H1 (cell line): Measurements from ENCODE around the gene TCF21. TPM values are rescaled to one million over a fixed set of nuclear protein-coding genes. Genes with fewer than 3 reads are reported as not detected.
A peak's percentile ranks its signal among the peaks of the same experiment; 100 is the strongest.

Experiments
- CTCF ChIA-PET: fragments of 300-600 bp; sonication (Branson Sonifier 250); formaldehyde crosslinking; loops from one replicate; lab custom pipeline; 2021; ENCODE audit not compliant: partially characterized antibody; lab: Charles Lee
- POLR2A ChIA-PET: fragments of 300-600 bp; sonication (Branson Sonifier 250); formaldehyde crosslinking; loops from one replicate; lab custom pipeline; 2021; ENCODE audit warnings: inconsistent platforms; ENCODE audit not compliant: partially characterized antibody; lab: Charles Lee
- DNase-seq, 2 experiments: peaks; one replicate each; pipeline versions ENCODE4 v3.0.0 to v3.0.0-alpha.2; 2010 to 2022; ENCODE audit warnings: low spot score in 2 of 2, low read depth in 1 of 2, mixed read lengths in 1 of 2
- FAIRE-seq: peaks from 2 replicates; lab custom pipeline; 2011; peaks lifted over from hg19 to GRCh38; lab: Jason Lieb, UNC
- H2AFZ ChIP-seq: 2 replicates; pipeline ENCODE4 v1.8.1; 2012; ENCODE audit warnings: low read length, inconsistent platforms
- H2AK5ac ChIP-seq: 2 replicates; pipeline ENCODE4 v1.6.1; 2013; ENCODE audit warnings: low read depth, low read length
- H2BK120ac ChIP-seq: replicated peaks from 2 replicates; pipeline ENCODE3; 2013; ENCODE audit warnings: low read depth, low read length, inconsistent platforms
- H2BK12ac ChIP-seq: 2 replicates; pipeline ENCODE4 v1.6.1; 2013; ENCODE audit warnings: low read depth, low read length
- H2BK15ac ChIP-seq: 2 replicates; pipeline ENCODE4 v1.6.1; 2013; ENCODE audit warnings: low read length
- H2BK20ac ChIP-seq: 2 replicates; pipeline ENCODE4 v1.6.1; 2013; ENCODE audit warnings: low read length
- H2BK5ac ChIP-seq: 2 replicates; pipeline ENCODE4 v1.6.1; 2013; ENCODE audit warnings: low read depth, low read length
- H3K14ac ChIP-seq: 2 replicates; pipeline ENCODE4 v1.6.1; 2013; ENCODE audit warnings: inconsistent platforms; ENCODE audit not compliant: insufficient read length
- H3K18ac ChIP-seq: 2 replicates; pipeline ENCODE4 v1.6.1; 2013; ENCODE audit warnings: low read length; ENCODE audit errors: extremely low read depth
- H3K23ac ChIP-seq: 2 replicates; pipeline ENCODE4 v1.6.1; 2013; ENCODE audit warnings: inconsistent platforms; ENCODE audit not compliant: insufficient read length
- H3K23me2 ChIP-seq: 2 replicates; pipeline ENCODE4 v1.6.1; 2013; ENCODE audit warnings: low read depth, low read length
- H3K27ac ChIP-seq: 2 replicates; pipeline ENCODE4 v1.6.1; 2011; ENCODE audit warnings: low read depth, low read length, inconsistent platforms
- H3K27me3 ChIP-seq, 4 experiments: replicated peaks in 1 of 4; 1 replicate in 1 of 4; 2 replicates in 3 of 4; pipeline versions ENCODE4 v1.6.1 to v1.8.1; 2011 to 2013; ENCODE audit warnings: low read length in 3 of 4, mild to moderate bottlenecking in 3 of 4, inconsistent platforms in 2 of 4, mixed read lengths in 2 of 4, moderate library complexity in 1 of 4; ENCODE audit not compliant: control insufficient read depth in 3 of 4, insufficient read depth in 3 of 4; ENCODE audit errors: extremely low read depth in 1 of 4
- H3K36me3 ChIP-seq, 4 experiments: 2 replicates each; pipeline versions ENCODE4 v1.6.1 to v1.8.1; 2011 to 2013; ENCODE audit warnings: mild to moderate bottlenecking in 4 of 4, low read length in 3 of 4, moderate library complexity in 2 of 4, control low read depth in 1 of 4, inconsistent platforms in 1 of 4; ENCODE audit not compliant: insufficient read depth in 4 of 4, control insufficient read depth in 2 of 4
- H3K4ac ChIP-seq: replicated peaks from 2 replicates; pipeline ENCODE3; 2013; ENCODE audit warnings: low read length, low read depth, mixed read lengths, inconsistent platforms; ENCODE audit not compliant: insufficient read length
- H3K4me1 ChIP-seq, 4 experiments: replicated peaks in 1 of 4; 1 replicate in 1 of 4; 2 replicates in 3 of 4; pipeline versions ENCODE4 v1.6.1 to v1.8.1; 2011 to 2013; ENCODE audit warnings: low read length in 3 of 4, inconsistent platforms in 2 of 4, mixed read lengths in 1 of 4; ENCODE audit not compliant: insufficient read depth in 4 of 4, control insufficient read depth in 3 of 4
- H3K4me2 ChIP-seq, 2 experiments: 2 replicates each; pipeline versions ENCODE4 v1.6.1 to v1.8.1; 2011 to 2013; ENCODE audit warnings: low read depth in 2 of 2, low read length in 2 of 2, control low read depth in 1 of 2, inconsistent platforms in 1 of 2, mild to moderate bottlenecking in 1 of 2; ENCODE audit not compliant: insufficient read depth in 1 of 2
- H3K4me3 ChIP-seq, 4 experiments: fragments of 200-600, 300-600 bp in 1 of 4; sonication (generic), shearing (Covaris generic), sonication (Bioruptor Twin) in 1 of 4; 2 replicates each; pipeline versions ENCODE4 v1.5.1 to v1.8.1; 2011 to 2016; ENCODE audit warnings: low read length in 4 of 4, low read depth in 3 of 4, control low read depth in 2 of 4, inconsistent platforms in 2 of 4, mild to moderate bottlenecking in 2 of 4, mixed read lengths in 1 of 4, moderate library complexity in 1 of 4; ENCODE audit not compliant: insufficient read depth in 2 of 4; ENCODE audit errors: extremely low read depth in 1 of 4
- H3K56ac ChIP-seq: replicated peaks from 2 replicates; pipeline ENCODE3; 2013; ENCODE audit warnings: low read depth, mild to moderate bottlenecking, mixed read lengths, low read length, inconsistent platforms; ENCODE audit not compliant: insufficient read length
- H3K79me1 ChIP-seq: 2 replicates; pipeline ENCODE4 v1.6.1; 2013; ENCODE audit warnings: low read depth, low read length, control low read depth
- H3K79me2 ChIP-seq, 2 experiments: 2 replicates each; pipeline versions ENCODE4 v1.6.1 to v1.8.1; 2012 to 2013; ENCODE audit warnings: low read length in 2 of 2, mild to moderate bottlenecking in 2 of 2, inconsistent platforms in 1 of 2; ENCODE audit not compliant: insufficient read depth in 2 of 2, control insufficient read depth in 1 of 2
- H3K9ac ChIP-seq, 4 experiments: replicated peaks in 1 of 4; 1 replicate in 1 of 4; 2 replicates in 3 of 4; pipeline versions ENCODE4 v1.6.1 to v1.8.1; 2011 to 2013; ENCODE audit warnings: low read depth in 3 of 4, low read length in 3 of 4, control low read depth in 2 of 4, mild to moderate bottlenecking in 2 of 4, moderate library complexity in 2 of 4, inconsistent platforms in 1 of 4; ENCODE audit errors: extremely low read depth in 1 of 4
- H3K9me3 ChIP-seq, 2 experiments: 2 replicates each; pipeline versions ENCODE4 v1.6.1 to v1.8.1; 2012 to 2013; ENCODE audit warnings: mild to moderate bottlenecking in 2 of 2, moderate library complexity in 2 of 2, control low read depth in 1 of 2, inconsistent platforms in 1 of 2, low read depth in 1 of 2, low read length in 1 of 2, mixed read lengths in 1 of 2; ENCODE audit not compliant: insufficient read depth in 2 of 2
- H4K20me1 ChIP-seq, 2 experiments: replicated peaks in 1 of 2; 2 replicates each; pipeline versions ENCODE3 to v1.8.1; 2011 to 2013; ENCODE audit warnings: inconsistent platforms in 2 of 2, low read length in 2 of 2, mild to moderate bottlenecking in 1 of 2; ENCODE audit not compliant: insufficient read depth in 2 of 2, control insufficient read depth in 1 of 2
- H4K5ac ChIP-seq: 2 replicates; pipeline ENCODE4 v1.6.1; 2013; ENCODE audit warnings: low read length, low read depth, mixed read lengths, inconsistent platforms; ENCODE audit not compliant: insufficient read length
- H4K8ac ChIP-seq: 2 replicates; pipeline ENCODE4 v1.8.0; 2013; ENCODE audit warnings: mild to moderate bottlenecking, moderate library complexity, low read length, inconsistent platforms; ENCODE audit not compliant: insufficient read depth; ENCODE audit errors: extremely low read depth
- H4K91ac ChIP-seq: replicated peaks from 2 replicates; pipeline ENCODE3; 2013; ENCODE audit warnings: low read length, mixed read lengths, inconsistent platforms; ENCODE audit not compliant: insufficient read length
- HDAC6 ChIP-seq: IDR thresholded peaks from one replicate; pipeline ENCODE4 v1.7.1; 2012; ENCODE audit warnings: low read depth, mild to moderate bottlenecking, inconsistent platforms, low read length, moderate library complexity
- RBBP5 ChIP-seq: IDR thresholded peaks from 2 replicates; pipeline ENCODE4 v1.7.1; 2012; ENCODE audit warnings: low read depth, mild to moderate bottlenecking, inconsistent platforms, low read length, moderate library complexity, borderline replicate concordance
- WGBS, 2 experiments: shearing (Covaris generic) in 1 of 2; methylation state at CpG; one replicate each; pipeline versions ENCODE4 v1.1.6 to v1.1.7; 2013 to 2015; ENCODE audit warnings: low lambda C conversion rate in 2 of 2, mixed read lengths in 2 of 2, inconsistent platforms in 1 of 2, low coverage in 1 of 2, missing lambda C conversion rate in 1 of 2; ENCODE audit not compliant: insufficient replicate concordance in 2 of 2, insufficient coverage in 1 of 2, insufficient read length in 1 of 2; ENCODE audit errors: extremely low coverage in 1 of 2, missing lambda C conversion rate in 1 of 2; 5-methylcytosine and 5-hydroxymethylcytosine counted together
- polyA plus RNA-seq, 7 experiments: library from polyadenylated mRNA; depleted of rRNA in 3 of 7; stranded (reverse) in 5 of 7; unstranded in 2 of 7; fragments of >200 nt in 5 of 7; fragments of 200-250 nt in 2 of 7; gene quantifications; 1 replicate in 5 of 7; 2 replicates in 1 of 7; 4 replicates in 1 of 7; pipeline versions ENCODE4 v1.2.1 to v1.2.3, GENCODE V29; 2011 to 2013; ENCODE audit warnings: missing spikeins in 2 of 7, mixed read lengths in 2 of 7
- total RNA-seq: library from RNA; stranded (reverse); fragmentation: NEBNext Ultra II Directional; extraction: Animal tissue kit (Norgen Biotek cat#: 25700); gene quantifications from 2 replicates; pipeline ENCODE4 v1.2.1, GENCODE V29; 2021

The TCF21 gene
- total and polyA plus RNA-seq, 2 of the 8 experiments (the other 6 are each of a cell fraction or from before 2014, with no cell fraction given), result 0.05 to 0.09 TPM

- Histone ChIP-seq H2BK20ac (no peak overlapping the region), H3K27me3 (peaks cover 2 to 34% (median 23%) of the 10 kb centered on the region in 4 experiments), H4K20me1 (no peaks in the 10 kb centered on the region), H2AK5ac (no peak overlapping the region), H2BK5ac (no peak overlapping the region), H3K4me3 (peak overlapping the region in 1 of 4 experiments; percentile 8; a peak in 1 of 8 replicates), H3K4me1 (peaks cover 0 to 9% (median 2%) of the 10 kb centered on the region in 4 experiments; a peak in 4 of 7 replicates), H3K18ac (no peak overlapping the region), H4K91ac (no peak overlapping the region), H3K23ac (no peak overlapping the region), H3K79me2 (no peaks in the 10 kb centered on the region), H4K8ac (no peak overlapping the region), H3K56ac (no peak overlapping the region), H3K9ac (no peak overlapping the region), H3K27ac (no peak overlapping the region), H3K36me3 (no peaks in the 10 kb centered on the region), H3K4ac (no peak overlapping the region), H2AFZ (no peak overlapping the region), H3K23me2 (peaks cover 9% of the 10 kb centered on the region), H2BK120ac (no peak overlapping the region), H3K9me3 (no peaks in the 10 kb centered on the region), H3K79me1 (no peaks in the 10 kb centered on the region), H3K14ac (no peak overlapping the region), H2BK12ac (no peak overlapping the region), H4K5ac (no peak overlapping the region), H2BK15ac (no peak overlapping the region), H3K4me2 (peak overlapping the region; percentile 9 to 42; a peak in 3 of 4 replicates)
- 11% methylated on average over 3 of the region's 3 CpGs; no CpG with 5 or more reads in 1 of the 2 experiments for WGBS, 2 experiments
- CTCF ChIA-PET, result interaction anchor here (1.7 to 3.2 kb wide), 2 partner anchors 61 to 66 kb away, joined by 9 to 11 read pairs; no protein-coding TSS in a partner anchor
- DNase-seq (no peak), FAIRE-seq (no peak)
- POLR2A ChIA-PET, result no interaction called here
- no peak for TF ChIP-seq HDAC6
- no peak for TF ChIP-seq RBBP5
Measured at GRCh38 chr6:133855991-133856370, 32.9 kb upstream of the TCF21 start.
